SK-N-SH treated with all-trans-retinoic acid at 6 μM for 48 hours (cell line): Measurements from ENCODE around the gene PJA1.

ENCODE experiments used
- ATAC-seq: fragments of 200-7000 bp; cut with Tn5 transposase; 3 replicates; pipeline ENCODE4 v1.9.1; 2020; ENCODE audit warnings: mild to moderate bottlenecking, moderate library complexity
- ARNTL ChIP-seq: fragments of 450-650 bp; formaldehyde crosslinking; IDR thresholded peaks from 2 replicates; pipeline ENCODE4 v1.5.0; 2020; ENCODE audit warnings: low read depth, mild to moderate bottlenecking, moderate library complexity, borderline replicate concordance
- BACH2 ChIP-seq: fragments of 250-450 bp; sonication (Bioruptor Pico); IDR thresholded peaks from 2 replicates; pipeline ENCODE4 v1.9.0; 2021; ENCODE audit warnings: mild to moderate bottlenecking, borderline replicate concordance
- CREB5 ChIP-seq: fragments of 250-450 bp; sonication (Bioruptor Pico); IDR thresholded peaks from 2 replicates; pipeline ENCODE4 v1.5.1; 2020; ENCODE audit warnings: low read depth, mild to moderate bottlenecking, moderate library complexity
- CSDC2 ChIP-seq: fragments of 250-450 bp; sonication (Bioruptor Pico); IDR thresholded peaks from 2 replicates; pipeline ENCODE4 v1.5.0; 2020; ENCODE audit warnings: mild to moderate bottlenecking, moderate library complexity
- CSRNP3 ChIP-seq: fragments of 250-450 bp; sonication (Bioruptor Pico); IDR thresholded peaks from 2 replicates; pipeline ENCODE4 v1.5.1; 2021; ENCODE audit warnings: mild to moderate bottlenecking, moderate library complexity
- GLIS3 ChIP-seq: fragments of 250-450 bp; sonication (Bioruptor Pico); IDR thresholded peaks from 2 replicates; pipeline ENCODE4 v1.5.0; 2020; ENCODE audit warnings: mild to moderate bottlenecking, moderate library complexity
- ISL1 ChIP-seq: fragments of 250-450 bp; sonication (Bioruptor Pico); IDR thresholded peaks from 2 replicates; pipeline ENCODE4 v2.1.2; 2022; ENCODE audit warnings: mild to moderate bottlenecking, moderate library complexity
- OSR1 ChIP-seq: fragments of 250-450 bp; sonication (Bioruptor Pico); IDR thresholded peaks from 2 replicates; pipeline ENCODE4 v1.8.0; 2022; ENCODE audit warnings: moderate library complexity, mild to moderate bottlenecking, inconsistent platforms
- PATZ1 ChIP-seq: fragments of 250-450 bp; sonication (Bioruptor Pico); IDR thresholded peaks from 2 replicates; pipeline ENCODE4 v1.8.0; 2020; ENCODE audit warnings: mild to moderate bottlenecking, moderate library complexity, borderline replicate concordance
- POU6F1 ChIP-seq: fragments of 250-450 bp; sonication (Bioruptor Pico); IDR thresholded peaks from 2 replicates; pipeline ENCODE4 v1.8.0; 2021; ENCODE audit warnings: low read depth, mild to moderate bottlenecking, moderate library complexity, borderline replicate concordance
- PPARA ChIP-seq: fragments of 250-450 bp; sonication (Bioruptor Pico); IDR thresholded peaks from 2 replicates; pipeline ENCODE4 v1.5.0; 2020; ENCODE audit warnings: mild to moderate bottlenecking, borderline replicate concordance
- RARB ChIP-seq: fragments of 250-450 bp; sonication (Bioruptor Pico); IDR thresholded peaks from 2 replicates; pipeline ENCODE4 v1.8.0; 2021; ENCODE audit warnings: mild to moderate bottlenecking, moderate library complexity
- SNAI2 ChIP-seq: fragments of 250-450 bp; sonication (Bioruptor Pico); IDR thresholded peaks from 2 replicates; pipeline ENCODE4 v1.5.0; 2020; ENCODE audit warnings: mild to moderate bottlenecking, moderate library complexity
- TCF4 ChIP-seq: fragments of 250-450 bp; sonication (Bioruptor Pico); IDR thresholded peaks from 2 replicates; pipeline ENCODE4 v1.8.0; 2021; ENCODE audit warnings: mild to moderate bottlenecking, moderate library complexity, borderline replicate concordance
- TSHZ2 ChIP-seq: fragments of 250-450 bp; sonication (Bioruptor Pico); IDR thresholded peaks from 2 replicates; pipeline ENCODE4 v1.5.0; 2020; ENCODE audit warnings: mild to moderate bottlenecking, moderate library complexity
- ZFP30 ChIP-seq: fragments of 450-650 bp; formaldehyde crosslinking; IDR thresholded peaks from 2 replicates; pipeline ENCODE4 v1.5.0; 2022; ENCODE audit warnings: mild to moderate bottlenecking, moderate library complexity
- ZNF70 ChIP-seq: fragments of 450-650 bp; formaldehyde crosslinking; IDR thresholded peaks from 2 replicates; pipeline ENCODE4 v1.5.0; 2020; ENCODE audit warnings: mild to moderate bottlenecking, moderate library complexity

The PJA1 gene

DNA sequence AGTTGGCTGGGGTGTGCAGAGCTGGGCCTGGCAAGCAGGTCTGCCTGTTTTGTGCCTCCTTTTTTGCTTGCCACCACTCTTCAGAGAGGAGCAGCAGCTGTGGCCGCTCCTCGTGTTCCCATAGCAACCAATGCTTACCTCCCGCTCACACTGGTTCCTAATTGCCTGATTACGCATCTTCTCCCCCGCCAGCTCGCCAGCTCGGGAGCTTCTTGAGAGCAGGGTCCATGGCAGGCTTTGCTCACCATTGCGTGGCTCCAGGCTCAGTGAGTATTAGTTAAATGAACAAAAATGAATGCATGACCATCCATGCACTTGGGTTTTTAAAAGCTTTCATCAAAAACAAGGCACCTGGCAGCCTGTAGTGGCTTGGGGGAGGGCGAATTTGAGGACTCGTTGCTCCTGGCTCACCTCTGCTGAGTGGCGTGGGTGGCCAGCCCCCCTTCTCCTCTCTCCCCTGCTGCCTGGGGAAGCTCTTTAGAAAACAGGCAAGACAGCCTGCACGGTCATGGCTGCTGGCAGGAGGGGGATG is 14.2 kb upstream of the PJA1 start:
- TF ChIP-seq ISL1 (CRISPR knock-in tag), result no peak
- no peak for TF ChIP-seq PPARA (CRISPR knock-in tag)
- no peak for TF ChIP-seq RARB (CRISPR knock-in tag)
- no peak for TF ChIP-seq OSR1
- TF ChIP-seq PATZ1 (CRISPR knock-in tag), result no peak
- TF ChIP-seq POU6F1, result no peak
- TF ChIP-seq TCF4 (CRISPR knock-in tag), result no peak
- no peak for TF ChIP-seq BACH2
- no peak for TF ChIP-seq CREB5
- no peak for TF ChIP-seq CSRNP3 (CRISPR knock-in tag)
- TF ChIP-seq ARNTL, result no peak
- no peak for ATAC-seq

DNA sequence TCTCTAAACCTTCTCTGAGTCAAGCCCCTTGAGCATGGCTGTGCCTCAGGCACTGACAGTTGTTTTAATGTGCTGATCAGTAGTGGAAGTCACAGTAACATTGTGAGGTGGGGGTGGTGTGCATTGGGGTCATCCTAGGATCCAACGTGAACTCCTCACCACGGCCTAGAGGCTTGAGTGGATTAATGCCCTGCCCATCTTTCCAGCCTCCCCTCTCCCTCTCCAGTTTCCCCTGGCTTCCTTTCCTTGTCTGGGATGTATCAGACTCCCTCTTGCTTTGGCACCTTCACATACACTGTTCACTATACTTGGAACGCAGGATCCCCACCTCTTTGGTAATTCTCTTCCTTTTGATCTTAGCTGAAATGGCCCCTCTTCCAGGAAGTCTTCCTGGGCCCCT is 13.3 kb upstream of the PJA1 start:
- no peak for ATAC-seq
- TF ChIP-seq GLIS3 (CRISPR knock-in tag) (no peak), CSDC2 (CRISPR knock-in tag) (no peak), TSHZ2 (CRISPR knock-in tag) (no peak), ZFP30 (CRISPR knock-in tag) (no peak)

DNA sequence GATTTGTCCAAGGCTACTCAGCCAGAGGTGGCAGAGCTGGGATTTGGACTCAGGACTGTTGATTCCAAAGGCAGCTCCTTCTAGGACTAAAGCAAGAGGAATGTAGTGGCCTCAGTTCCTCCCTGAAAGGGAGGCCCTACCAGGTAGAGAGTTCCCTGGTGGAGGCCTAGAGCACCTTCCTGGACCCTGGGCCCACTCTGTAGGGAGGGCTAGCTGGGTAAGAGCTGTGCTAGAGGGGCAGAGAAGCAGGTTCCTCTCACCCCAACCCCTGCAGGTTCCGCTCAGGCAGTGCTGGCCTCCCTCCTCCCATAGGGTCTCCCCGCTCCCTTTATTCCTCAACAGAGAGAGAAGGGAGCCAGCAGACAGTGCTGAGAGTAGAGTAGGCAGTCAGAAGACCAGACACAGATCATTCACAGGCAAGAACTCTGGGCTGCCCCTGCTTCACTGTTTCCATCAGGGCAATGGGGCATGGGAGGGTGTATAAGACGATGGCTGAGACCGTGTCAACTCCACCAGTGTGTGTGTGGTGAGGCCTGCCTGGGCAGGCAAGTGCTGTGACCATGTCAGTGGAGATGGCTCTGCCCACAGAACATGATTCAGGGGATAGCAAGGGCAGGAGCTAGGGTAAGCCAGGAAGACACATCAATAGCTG is 12.4 kb upstream of the PJA1 start:
- TF ChIP-seq CREB5 (no peak), CSRNP3 (CRISPR knock-in tag) (no peak), PPARA (CRISPR knock-in tag) (no peak), OSR1 (no peak), ZNF70 (no peak), SNAI2 (CRISPR knock-in tag) (no peak)
- no peak for ATAC-seq
